ENCODE measurements around the gene SAPCD1.
"Not testable (repeated sequence)": the region's sequence is repeated elsewhere in the genome, so short reads cannot be mapped to it uniquely, and the experiment has no call there.

Gene SAPCD1

GRCh38 chr6:31779908-31780307 lies 17.5 kb downstream of the SAPCD1 start:
- DNase-seq, result no peak

- DNase-seq, result no peak
Observed at GRCh38 chr6:31780507-31781243, 18.2 kb downstream of the SAPCD1 start.

DNA sequence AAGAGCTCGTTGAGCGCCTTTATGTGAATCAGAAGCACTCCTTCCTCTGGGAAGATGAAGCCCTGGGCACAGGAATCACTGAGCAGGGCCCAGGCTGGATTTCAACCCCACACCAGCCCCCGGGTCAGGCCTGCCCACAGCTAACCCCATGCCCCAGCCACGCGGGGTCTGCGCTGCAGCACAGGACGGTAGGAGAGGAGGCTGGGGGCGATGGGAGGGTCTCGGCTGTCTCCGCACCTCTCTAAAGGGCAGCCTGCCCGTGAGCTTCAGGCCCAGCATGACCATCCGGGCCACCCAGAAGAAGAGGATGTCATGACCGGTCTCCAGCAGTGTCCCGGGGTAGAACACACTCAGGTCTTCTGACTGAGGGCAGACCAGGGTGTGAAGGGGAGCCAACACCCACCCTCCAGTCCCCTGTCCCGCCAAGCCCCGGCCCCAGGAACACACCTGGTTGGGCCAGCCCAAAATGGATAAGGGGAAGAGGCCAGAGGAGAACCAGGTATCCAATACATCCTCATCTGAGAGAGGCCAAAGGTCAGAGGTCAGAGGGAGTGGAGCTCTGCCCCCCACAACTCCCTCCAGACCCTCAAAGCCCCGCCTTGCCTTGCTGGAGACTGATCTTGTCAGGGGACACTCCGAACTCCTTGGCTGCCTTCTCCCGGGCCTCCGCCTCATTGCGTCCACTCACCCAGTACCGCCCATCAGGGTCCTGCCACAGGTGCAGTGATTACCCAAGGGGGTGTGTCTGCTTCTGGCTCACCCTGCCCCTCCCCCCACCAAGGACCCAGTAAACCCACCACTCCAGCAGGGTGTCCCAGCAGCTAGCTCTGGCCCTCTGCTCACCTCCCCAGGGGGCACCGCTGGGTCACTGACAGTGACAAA lies 19.0 kb downstream of the SAPCD1 start:
- DNase-seq, result no peak

DNA sequence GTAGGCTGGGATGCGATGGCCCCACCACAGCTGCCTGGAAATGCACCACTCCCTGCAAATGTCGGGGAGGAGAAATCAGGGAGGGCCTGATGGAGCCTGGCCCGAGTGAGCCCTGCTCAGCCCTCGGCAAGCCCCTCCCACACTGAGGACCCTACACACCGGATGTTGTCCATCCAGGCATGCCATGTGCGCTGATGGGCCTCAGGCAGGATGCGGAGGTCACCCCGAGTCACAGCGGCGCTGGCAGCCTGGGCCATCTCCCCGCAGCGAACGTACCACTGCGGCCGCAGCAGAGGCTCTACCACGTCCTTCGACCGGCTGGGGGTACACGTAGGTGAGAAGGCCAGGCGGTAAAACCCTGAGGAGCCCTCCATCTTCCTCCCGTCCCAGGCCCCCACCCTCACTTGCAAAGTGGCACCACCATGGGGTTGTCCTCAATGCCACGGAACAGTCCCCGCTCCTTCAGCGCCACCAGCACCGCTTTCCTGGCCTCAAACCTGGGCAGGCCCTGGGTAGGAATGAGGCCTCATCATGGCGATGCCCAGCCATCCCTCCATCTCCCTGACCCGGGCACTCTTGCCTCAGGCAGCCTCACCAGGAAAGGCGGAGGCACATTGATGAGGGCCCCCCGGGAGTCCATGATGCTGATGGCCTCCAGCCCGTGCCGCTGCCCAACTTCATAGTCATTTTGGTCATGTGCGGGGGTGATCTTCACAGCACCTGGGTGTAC lies 19.8 kb downstream of the SAPCD1 start:
- no peak for DNase-seq

DNA sequence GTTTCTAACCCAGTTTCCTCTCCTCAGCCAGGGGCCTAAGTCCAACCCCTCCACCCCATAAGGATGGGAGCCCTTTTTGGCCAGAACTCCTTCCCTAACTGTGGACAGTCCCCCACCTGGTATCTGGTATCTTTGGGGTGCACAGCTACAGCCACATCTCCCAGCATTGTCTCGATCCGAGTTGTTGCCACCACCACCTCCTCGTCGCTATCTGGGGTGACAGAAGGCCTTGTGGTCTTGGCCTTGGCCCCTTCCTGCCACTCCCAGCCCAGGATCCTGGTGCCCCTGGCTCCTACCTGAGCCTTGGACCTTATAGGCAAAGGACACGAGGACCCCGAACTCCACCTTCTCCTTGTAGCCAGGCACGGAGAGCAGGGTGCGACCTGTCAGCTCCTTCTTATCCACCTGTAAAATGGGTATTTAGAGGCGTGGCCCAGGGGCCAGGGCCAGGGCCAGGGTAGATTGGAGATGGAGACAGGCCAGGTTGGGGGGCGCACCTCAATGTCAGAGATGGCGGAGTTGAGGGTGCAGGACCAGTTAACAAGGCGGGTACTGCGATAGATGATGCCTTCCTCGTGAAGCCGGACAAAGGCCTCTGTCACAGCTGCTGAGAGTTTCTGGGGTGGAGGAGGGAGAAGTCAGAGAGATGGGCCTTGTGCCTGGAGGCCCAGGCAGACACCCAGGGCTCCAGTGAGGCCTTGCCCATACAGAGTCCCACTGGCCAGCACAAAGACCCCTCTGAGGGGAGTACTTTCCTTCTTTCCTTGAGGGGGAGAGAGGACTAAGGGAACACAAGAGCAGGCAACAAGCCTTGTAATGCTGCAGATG lies 21.9 kb downstream of the SAPCD1 start:
- DNase-seq, result no peak

- DNase-seq, result no peak
Observed at GRCh38 chr6:31785475-31785874, 23.0 kb downstream of the SAPCD1 start.

DNA sequence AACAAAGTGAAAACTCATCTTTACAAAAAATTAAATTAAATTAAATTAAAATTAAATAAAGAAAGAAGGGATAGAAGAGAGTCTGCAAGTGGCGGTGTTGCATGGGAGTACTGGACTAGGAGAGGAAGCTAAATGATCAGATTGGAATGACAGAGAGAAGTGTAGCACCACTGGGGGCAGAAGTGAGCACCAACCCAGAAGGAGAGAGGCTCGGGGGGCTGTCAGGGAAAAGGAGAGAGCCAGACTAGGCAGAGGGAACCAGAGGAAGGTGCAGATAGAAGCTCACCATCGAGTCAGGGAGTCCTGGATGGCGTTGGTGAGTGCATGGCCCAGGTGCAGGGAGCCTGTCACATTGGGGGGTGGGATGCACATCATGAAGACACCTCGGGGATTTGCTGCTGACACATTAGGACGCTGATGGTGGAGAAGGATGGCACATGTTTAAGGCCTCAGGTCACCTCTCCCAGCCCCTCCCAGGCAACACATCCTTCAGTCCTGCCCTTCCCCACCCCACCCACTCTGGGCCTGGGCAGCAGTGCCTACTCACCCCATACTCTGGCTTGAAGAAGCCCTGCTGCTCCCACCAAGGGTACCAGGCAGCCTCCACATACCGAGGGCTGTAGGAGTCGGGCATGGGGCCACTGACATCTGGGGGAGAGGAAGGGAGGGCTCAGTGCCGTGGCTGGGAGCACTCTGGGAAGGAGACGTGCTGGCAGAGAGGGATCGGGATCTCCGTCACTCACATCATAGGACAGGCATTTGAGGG lies 29.1 kb downstream of the SAPCD1 start:
- peak; percentile 21 for DNase-seq

GRCh38 chr6:31792090-31792374 lies 29.6 kb downstream of the SAPCD1 start:
- no peak for DNase-seq

DNA sequence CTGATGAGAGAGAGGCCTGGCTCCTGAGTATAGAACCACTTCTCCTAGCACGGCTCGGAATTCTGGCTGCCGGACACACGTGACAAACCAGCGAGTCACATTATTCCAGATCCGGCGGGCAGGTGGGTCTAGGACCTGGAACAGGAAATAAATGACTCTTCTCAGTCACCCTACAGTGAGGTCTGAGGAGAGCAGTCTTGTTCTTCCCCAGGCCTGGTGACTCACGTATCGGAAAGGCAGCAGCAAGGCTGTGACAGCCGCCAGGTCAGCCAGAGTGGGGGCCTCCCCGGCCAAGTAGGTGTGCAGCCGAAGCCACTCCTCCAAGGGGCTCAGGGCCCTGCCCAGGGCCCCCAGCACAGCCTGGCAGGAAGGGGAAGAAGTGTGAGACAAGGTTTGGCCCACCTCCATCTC lies 30.3 kb downstream of the SAPCD1 start:
- no peak for DNase-seq

- DNase-seq, result not testable (repeated sequence)
Observed at GRCh38 chr6:31793927-31794245, 31.4 kb downstream of the SAPCD1 start.

GRCh38 chr6:31794294-31794865 lies 31.9 kb downstream of the SAPCD1 start:
- no peak for DNase-seq

GRCh38 chr6:31794866-31795615 lies 32.6 kb downstream of the SAPCD1 start:
- no peak for DNase-seq

GRCh38 chr6:31795616-31796298 lies 33.3 kb downstream of the SAPCD1 start, which contains the start of gene VARS1:
TSS of gene VARS1 (minus strand) at chr6:31795752. CDS start at chr6:31795217, 535 bp downstream.
- peak; percentile 56 for DNase-seq

DNA sequence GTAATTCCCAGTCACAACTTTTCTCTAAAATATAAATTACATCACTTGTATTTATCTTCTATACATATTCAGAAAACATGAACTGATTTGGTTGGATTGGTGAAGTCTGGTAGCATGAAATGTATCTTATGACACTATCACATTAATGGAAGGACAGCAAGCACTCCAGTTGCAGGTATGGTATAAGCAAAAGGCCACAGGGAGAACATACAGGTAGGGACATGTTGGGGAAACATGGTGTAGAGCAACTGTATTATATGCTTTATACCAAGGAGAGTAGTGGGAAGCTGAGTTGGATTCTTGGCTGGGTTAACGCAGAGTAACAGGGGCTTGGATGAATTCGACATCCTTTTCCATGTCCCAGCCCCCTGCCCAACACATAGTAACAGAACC lies 34.5 kb downstream of the SAPCD1 start:
- DNase-seq, result no peak

GRCh38 chr6:31797588-31797987 lies 35.1 kb downstream of the SAPCD1 start:
- DNase-seq, result no peak

- no peak for DNase-seq
Observed at GRCh38 chr6:31799781-31800180, 37.3 kb downstream of the SAPCD1 start.

GRCh38 chr6:31801031-31801927 lies 38.8 kb downstream of the SAPCD1 start:
- DNase-seq, result not testable (repeated sequence)

DNA sequence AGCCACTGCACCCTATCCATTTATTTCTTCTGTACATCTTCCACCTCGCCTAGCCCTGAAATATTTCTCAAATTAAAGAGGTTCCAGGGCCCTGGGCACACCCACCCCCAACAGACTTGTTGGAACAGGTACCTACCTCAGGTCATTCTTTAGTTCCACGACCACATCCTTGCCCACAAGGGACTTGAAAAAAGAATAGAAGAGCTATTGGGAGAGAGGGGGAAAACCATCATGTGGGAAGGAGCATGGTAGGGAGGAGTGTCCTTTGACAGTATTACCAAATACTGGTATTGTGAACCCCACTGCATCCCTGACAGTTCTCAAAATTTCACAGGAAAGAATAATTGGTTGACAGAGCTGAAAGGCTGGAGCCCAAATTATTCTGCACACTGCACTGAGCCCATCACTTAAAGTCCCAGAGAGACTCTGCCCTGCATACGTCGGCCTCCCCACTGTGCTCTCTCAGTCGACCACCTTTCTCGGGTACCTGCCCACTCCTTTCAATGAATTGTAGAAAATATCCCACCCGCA lies 43.5 kb downstream of the SAPCD1 start:
- DNase-seq, result no peak
